Central memory CD8-positive, alpha-beta T cell (primary cell): ENCODE measurements around the gene ZCCHC14.

Experiments
- ATAC-seq: fragments of 150-1000 bp; cut with Tn5 transposase; replicated peaks from 2 replicates; pipeline ENCODE4 v1.10.0; 2022; ENCODE audit warnings: mild to moderate bottlenecking, moderate FRiP score, moderate number of reproducible peaks; ENCODE audit not compliant: poor library complexity, severe bottlenecking; ENCODE audit errors: extremely low read depth
- DNase-seq, 2 donors: peaks; one replicate each; pipeline ENCODE4 v3.0.0; 2021; ENCODE audit warnings: low spot score in 2 of 2
- H3K27ac Mint-ChIP-seq: one replicate; pipeline ENCODE4 v1.8.0; 2022; ENCODE audit warnings: low read depth, mild to moderate bottlenecking, moderate library complexity, mixed read lengths
- H3K27me3 Mint-ChIP-seq: one replicate; pipeline ENCODE4 v1.8.0; 2022; ENCODE audit warnings: mixed read lengths
- H3K36me3 Mint-ChIP-seq: one replicate; pipeline ENCODE4 v1.8.0; 2022; ENCODE audit warnings: mild to moderate bottlenecking, moderate library complexity, mixed read lengths; ENCODE audit not compliant: insufficient read depth
- H3K4me1 Mint-ChIP-seq: one replicate; pipeline ENCODE4 v1.8.0; 2022; ENCODE audit warnings: mixed read lengths
- H3K4me3 Mint-ChIP-seq: one replicate; pipeline ENCODE4 v1.8.0; 2022; ENCODE audit warnings: mild to moderate bottlenecking, moderate library complexity, mixed read lengths
- H3K9me3 Mint-ChIP-seq: one replicate; pipeline ENCODE4 v1.8.0; 2022; ENCODE audit warnings: mixed read lengths

The ZCCHC14 gene

GRCh38 chr16:87474566-87474996, 18.2 kb downstream of the ZCCHC14 start:
- H3K27ac Mint-ChIP-seq, result no peak overlapping the region

GRCh38 chr16:87474017-87474416, 18.8 kb downstream of the ZCCHC14 start:
- H3K4me3 Mint-ChIP-seq, result no peak overlapping the region
- H3K27ac Mint-ChIP-seq, result no peak overlapping the region
- ATAC-seq (no peak), DNase-seq (no peak)
- H3K4me1 Mint-ChIP-seq, result peaks cover 34% of the 10 kb centered on the region
- peaks cover 5% of the 10 kb centered on the region for H3K36me3 Mint-ChIP-seq
- no peaks in the 10 kb centered on the region for H3K27me3 Mint-ChIP-seq
- no peaks in the 10 kb centered on the region for H3K9me3 Mint-ChIP-seq

More at GRCh38 chr16:87474566-87474996, 18.2 kb downstream of the ZCCHC14 start:
- peaks cover 34% of the 10 kb centered on the region for H3K4me1 Mint-ChIP-seq
- peaks cover 5% of the 10 kb centered on the region for H3K36me3 Mint-ChIP-seq
- no peak overlapping the region for H3K4me3 Mint-ChIP-seq
- no peak for DNase-seq
- H3K9me3 Mint-ChIP-seq, result no peaks in the 10 kb centered on the region
- ATAC-seq, result no peak
- H3K27me3 Mint-ChIP-seq, result no peaks in the 10 kb centered on the region

GRCh38 chr16:87472935-87473334, 19.9 kb downstream of the ZCCHC14 start:
- Mint-ChIP-seq H3K4me1 (peaks cover 31% of the 10 kb centered on the region), H3K9me3 (no peaks in the 10 kb centered on the region), H3K27ac (no peak overlapping the region), H3K4me3 (no peak overlapping the region), H3K27me3 (no peaks in the 10 kb centered on the region), H3K36me3 (peaks cover 5% of the 10 kb centered on the region)
- no peak for ATAC-seq
- no peak for DNase-seq

- Mint-ChIP-seq H3K27me3 (no peaks in the 10 kb centered on the region), H3K9me3 (no peaks in the 10 kb centered on the region), H3K27ac (no peak overlapping the region), H3K36me3 (peaks cover 5% of the 10 kb centered on the region), H3K4me1 (peaks cover 26% of the 10 kb centered on the region), H3K4me3 (no peak overlapping the region)
- no peak for DNase-seq
- no peak for ATAC-seq
These were observed 20.6 kb downstream of the ZCCHC14 start for GRCh38 chr16:87472142-87472778.

DNA sequence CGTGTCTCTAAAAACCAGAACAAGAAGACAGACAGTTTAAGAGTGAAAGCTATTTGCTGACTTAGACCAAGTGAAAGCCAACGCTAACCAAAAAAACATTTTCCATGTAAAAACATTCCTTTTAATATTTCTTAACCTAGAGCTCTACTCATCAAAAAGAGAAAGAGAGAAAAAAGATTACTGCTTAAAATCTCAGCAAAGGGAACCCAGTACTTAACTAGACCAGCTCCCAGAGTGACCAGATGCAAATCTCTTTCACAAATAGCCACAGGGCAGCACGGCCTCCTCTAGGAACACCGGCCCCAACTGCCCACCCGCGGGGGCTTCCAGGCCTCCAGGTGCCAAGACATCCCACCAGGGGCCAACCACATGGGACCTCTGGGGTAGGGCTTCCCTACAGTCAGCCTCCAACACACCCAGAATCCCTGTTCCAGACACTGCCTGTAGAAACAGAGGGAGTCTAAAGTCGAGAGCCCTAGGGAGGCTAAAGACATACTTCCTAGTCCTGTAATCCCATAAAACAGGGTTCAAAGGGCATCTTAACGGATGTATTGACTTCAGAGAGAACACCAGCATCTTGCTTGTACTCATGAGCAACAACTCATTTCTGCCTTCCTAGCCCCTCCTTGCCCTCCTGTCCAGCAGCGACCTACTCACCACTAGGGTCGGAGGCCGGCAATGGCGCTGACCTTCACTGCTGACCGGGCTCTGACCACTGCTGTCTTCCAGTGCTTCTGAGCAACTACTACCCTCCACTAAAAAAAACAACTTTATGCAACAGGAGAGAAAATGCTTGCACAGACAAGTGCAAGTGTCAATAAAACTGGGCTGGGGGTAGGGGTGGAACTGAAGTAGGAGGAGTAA, 21.3 kb downstream of the ZCCHC14 start:
- Mint-ChIP-seq H3K4me3 (no peak overlapping the region), H3K27ac (no peak overlapping the region), H3K4me1 (peaks cover 25% of the 10 kb centered on the region), H3K27me3 (no peaks in the 10 kb centered on the region), H3K9me3 (no peaks in the 10 kb centered on the region), H3K36me3 (peaks cover 5% of the 10 kb centered on the region)
- no peak for ATAC-seq
- DNase-seq, result no peak

GRCh38 chr16:87470332-87470731, 22.5 kb downstream of the ZCCHC14 start:
- H3K27ac Mint-ChIP-seq, result no peak overlapping the region
- no peak overlapping the region for H3K4me3 Mint-ChIP-seq
- H3K36me3 Mint-ChIP-seq, result peaks cover 5% of the 10 kb centered on the region
- H3K4me1 Mint-ChIP-seq, result peaks cover 14% of the 10 kb centered on the region
- ATAC-seq, result no peak
- no peaks in the 10 kb centered on the region for H3K27me3 Mint-ChIP-seq
- no peak for DNase-seq
- no peaks in the 10 kb centered on the region for H3K9me3 Mint-ChIP-seq

GRCh38 chr16:87469169-87469568, 23.7 kb downstream of the ZCCHC14 start:
- Mint-ChIP-seq H3K9me3 (no peaks in the 10 kb centered on the region), H3K36me3 (peaks cover 2% of the 10 kb centered on the region), H3K4me1 (peaks cover 16% of the 10 kb centered on the region), H3K27ac (no peak overlapping the region), H3K27me3 (no peaks in the 10 kb centered on the region), H3K4me3 (no peak overlapping the region)
- ATAC-seq, result no peak
- no peak for DNase-seq

GRCh38 chr16:87468550-87468949, 24.3 kb downstream of the ZCCHC14 start:
- no peak for DNase-seq
- Mint-ChIP-seq H3K4me1 (peaks cover 19% of the 10 kb centered on the region), H3K36me3 (peaks cover 1% of the 10 kb centered on the region), H3K27ac (no peak overlapping the region), H3K4me3 (no peak overlapping the region), H3K27me3 (no peaks in the 10 kb centered on the region), H3K9me3 (no peaks in the 10 kb centered on the region)
- no peak for ATAC-seq

GRCh38 chr16:87466975-87467501, 25.8 kb downstream of the ZCCHC14 start:
- no peak overlapping the region for H3K4me3 Mint-ChIP-seq
- peaks cover 19% of the 10 kb centered on the region for H3K4me1 Mint-ChIP-seq
- H3K9me3 Mint-ChIP-seq, result no peaks in the 10 kb centered on the region
- peaks cover 1% of the 10 kb centered on the region for H3K36me3 Mint-ChIP-seq
- no peak for DNase-seq
- no peaks in the 10 kb centered on the region for H3K27me3 Mint-ChIP-seq
- no peak for ATAC-seq
- no peak overlapping the region for H3K27ac Mint-ChIP-seq

DNA sequence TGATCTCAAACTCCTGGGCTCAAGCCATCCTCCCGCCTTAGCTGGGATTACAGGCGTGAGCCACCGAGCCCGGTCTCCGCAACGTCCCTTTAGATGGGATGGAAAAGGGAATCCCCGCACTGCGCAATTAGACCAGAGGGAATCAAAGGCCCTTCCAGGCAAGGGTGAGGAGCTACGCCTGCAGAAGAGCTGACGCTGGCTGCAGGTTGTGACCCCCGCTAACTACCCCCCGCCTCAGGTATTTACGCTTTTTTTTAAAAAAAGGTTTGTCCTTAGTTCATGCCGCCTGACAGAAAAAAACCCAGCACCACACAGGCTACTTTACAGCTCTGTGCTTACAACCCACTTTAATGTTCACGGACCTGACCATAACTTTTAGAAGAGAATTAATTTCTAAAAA, 26.9 kb downstream of the ZCCHC14 start:
- Mint-ChIP-seq H3K9me3 (no peaks in the 10 kb centered on the region), H3K27me3 (no peaks in the 10 kb centered on the region), H3K4me1 (peaks cover 19% of the 10 kb centered on the region), H3K4me3 (no peak overlapping the region), H3K36me3 (peaks cover 1% of the 10 kb centered on the region), H3K27ac (peak overlapping the region; percentile 94)
- ATAC-seq, result no peak
- no peak for DNase-seq

- Mint-ChIP-seq H3K9me3 (no peaks in the 10 kb centered on the region), H3K27me3 (no peaks in the 10 kb centered on the region), H3K27ac (peak overlapping the region; percentile 94), H3K4me1 (peaks cover 19% of the 10 kb centered on the region), H3K36me3 (peaks cover 1% of the 10 kb centered on the region), H3K4me3 (peak overlapping the region; percentile 54)
- ATAC-seq (no peak), DNase-seq (no peak)
These were observed 27.5 kb downstream of the ZCCHC14 start for GRCh38 chr16:87465306-87465705.

DNA sequence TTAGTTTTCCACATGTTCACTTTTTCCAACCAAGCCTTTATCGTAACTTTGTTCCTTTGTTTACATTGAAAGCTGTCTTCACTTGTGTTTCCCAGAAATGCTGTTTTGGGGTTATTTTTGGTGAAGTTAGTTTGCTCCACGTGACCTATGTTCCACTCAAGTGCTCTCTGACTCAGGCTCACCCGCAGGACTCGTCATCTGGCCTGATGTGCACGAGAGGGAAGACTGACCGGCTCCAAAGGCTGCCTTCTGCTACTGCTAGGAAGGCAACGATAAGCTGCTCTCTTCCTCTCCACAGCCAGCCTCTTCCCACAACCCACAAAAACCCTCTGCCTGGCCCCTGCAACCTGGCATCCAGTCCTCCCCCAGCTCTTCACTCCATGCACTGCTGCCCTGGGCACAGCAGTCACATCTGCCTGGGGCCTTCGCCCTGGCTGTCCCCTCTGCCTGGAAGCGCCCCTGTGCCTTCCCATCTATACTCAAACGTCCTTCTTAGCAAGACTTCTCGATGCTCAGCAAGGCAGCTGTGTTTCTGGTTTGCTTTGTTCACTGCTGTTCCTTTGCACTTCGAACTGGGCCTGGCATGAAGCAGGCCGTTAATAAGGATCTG, 28.0 kb downstream of the ZCCHC14 start:
- no peaks in the 10 kb centered on the region for H3K9me3 Mint-ChIP-seq
- H3K27me3 Mint-ChIP-seq, result no peaks in the 10 kb centered on the region
- no peak for DNase-seq
- peak overlapping the region; percentile 94 for H3K27ac Mint-ChIP-seq
- H3K4me3 Mint-ChIP-seq, result peak overlapping the region; percentile 54
- H3K36me3 Mint-ChIP-seq, result peaks cover 2% of the 10 kb centered on the region
- H3K4me1 Mint-ChIP-seq, result peaks cover 19% of the 10 kb centered on the region
- ATAC-seq, result no peak
